H1 (cell line): Measurements from ENCODE around the gene RSF1. TPM values are rescaled to one million over a fixed set of nuclear protein-coding genes. Genes with fewer than 3 reads are reported as not detected.

Experiments
- CHD7 ChIP-seq: fragments of 300-600 bp; sonication (generic); IDR thresholded peaks from 2 replicates; pipeline ENCODE4 v1.7.1; 2012; ENCODE audit warnings: low read length, moderate library complexity, mild to moderate bottlenecking, inconsistent platforms; ENCODE audit not compliant: insufficient replicate concordance
- GABPA ChIP-seq: IDR thresholded peaks from 2 replicates; pipeline ENCODE4 v1.6.1; 2011; ENCODE audit warnings: mild to moderate bottlenecking, low read length, moderate library complexity, borderline replicate concordance; ENCODE audit not compliant: insufficient read depth
- KDM5A ChIP-seq: fragments of 200-600 bp; IDR thresholded peaks from 2 replicates; pipeline ENCODE4 v1.7.1; 2012; ENCODE audit warnings: mild to moderate bottlenecking, low read length, inconsistent platforms, mixed read lengths
- TCF12 ChIP-seq: IDR thresholded peaks from 2 replicates; pipeline ENCODE4 v1.6.1; 2011; ENCODE audit warnings: low read depth, mild to moderate bottlenecking, low read length
- polyA plus RNA-seq, 7 experiments: library from polyadenylated mRNA; depleted of rRNA in 3 of 7; stranded (reverse) in 5 of 7; unstranded in 2 of 7; fragments of >200 nt in 5 of 7; fragments of 200-250 nt in 2 of 7; gene quantifications; 1 replicate in 5 of 7; 2 replicates in 1 of 7; 4 replicates in 1 of 7; pipeline versions ENCODE4 v1.2.1 to v1.2.3, GENCODE V29; 2011 to 2013; ENCODE audit warnings: missing spikeins in 2 of 7, mixed read lengths in 2 of 7
- total RNA-seq: library from RNA; stranded (reverse); fragmentation: NEBNext Ultra II Directional; extraction: Animal tissue kit (Norgen Biotek cat#: 25700); gene quantifications from 2 replicates; pipeline ENCODE4 v1.2.1, GENCODE V29; 2021

Gene RSF1
- total and polyA plus RNA-seq, 2 of the 8 experiments (the other 6 are each of a cell fraction or from before 2014, with no cell fraction given), result 17.8 to 87.9 TPM

DNA sequence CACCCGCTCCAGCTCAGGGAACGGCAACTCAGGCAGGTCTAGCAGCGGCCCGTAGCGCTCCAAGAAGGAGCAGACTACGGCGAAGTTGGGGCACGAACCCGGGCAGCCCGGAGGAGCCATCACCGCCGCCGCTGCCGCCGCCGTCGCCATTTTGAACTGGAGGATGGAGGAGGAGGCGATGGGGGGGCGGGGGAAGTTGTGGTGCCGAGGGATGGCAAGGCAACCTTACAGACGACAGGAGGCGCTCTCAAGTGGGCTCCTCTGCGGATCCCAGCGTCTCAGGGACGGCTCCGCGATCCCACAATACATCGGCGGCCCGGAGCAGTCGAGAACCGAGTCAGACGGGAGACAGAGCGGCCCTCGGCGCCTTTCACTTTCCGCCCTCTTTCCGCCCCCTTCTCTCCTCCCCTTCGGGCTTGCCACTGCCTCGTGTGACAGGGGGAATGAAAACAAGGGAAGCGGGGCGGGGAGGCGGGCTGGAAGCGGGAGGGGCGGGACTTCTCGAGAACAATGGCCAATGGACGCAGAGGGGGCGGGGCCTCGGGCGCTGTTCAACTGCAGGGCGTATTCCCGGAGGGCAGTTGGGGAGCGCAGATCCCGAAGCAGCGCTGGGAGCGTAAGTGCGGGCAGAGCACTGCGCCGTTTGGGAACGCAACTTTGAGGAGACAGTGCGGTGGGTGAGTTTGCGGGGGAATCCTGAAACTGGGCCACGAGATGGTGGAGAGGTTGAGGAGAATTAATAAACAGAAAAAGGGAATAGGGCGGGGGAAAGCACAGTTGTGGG lies at the start of gene RSF1, which contains the start of gene AAMDC (continued):
- TF ChIP-seq CHD7 (no peak), TCF12 (no peak), GABPA (no peak), KDM5A (no peak)
